Measurements from ENCODE around the gene GRM7. TPM values are rescaled to one million over a fixed set of nuclear protein-coding genes. Genes with fewer than 3 reads are reported as not detected.

The GRM7 gene
- polyA plus RNA-seq, 1 experiment = not detected

- no peaks in the 10 kb centered on the region for H3K27me3 ChIP-seq (ENCODE audit: control insufficient read depth, insufficient read depth, low read length)
- POLR2A ChIA-PET = no interaction called here
- DNase-seq (ENCODE audit: low read depth, low spot score) = no peak
- CTCF ChIA-PET = no interaction called here
- H3K9me3 ChIP-seq (ENCODE audit: control insufficient read depth, insufficient read depth, low read length) = peaks cover 17% of the 10 kb centered on the region; the same call in 1 of the 2 replicates
- H3K27ac ChIP-seq (ENCODE audit: low read depth, low read length) = no peak overlapping the region
- no peak overlapping the region for H3K4me3 ChIP-seq (ENCODE audit: low read depth, low read length)
- no peak for TF ChIP-seq CTCF (IDR thresholded peaks at IDR 0.05; ENCODE audit: low read depth, low read length)
Measured at GRCh38 chr3:7700977-7701376, 840.1 kb downstream of the GRM7 start.

GRCh38 chr3:7707187-7707586, 846.3 kb downstream of the GRM7 start:
- Histone ChIP-seq H3K27ac (ENCODE audit: low read depth, low read length) (no peak overlapping the region), H3K4me3 (ENCODE audit: low read depth, low read length) (no peak overlapping the region), H3K27me3 (ENCODE audit: control insufficient read depth, insufficient read depth, low read length) (no peaks in the 10 kb centered on the region), H3K9me3 (ENCODE audit: control insufficient read depth, insufficient read depth, low read length) (peaks cover 11% of the 10 kb centered on the region)
- ChIA-PET CTCF (no interaction called here), POLR2A (no interaction called here)
- no peak for TF ChIP-seq CTCF (IDR thresholded peaks at IDR 0.05; ENCODE audit: low read depth, low read length)
- no peak for DNase-seq (ENCODE audit: low read depth, low spot score)

GRCh38 chr3:7709376-7710082, 848.6 kb downstream of the GRM7 start:
- ChIA-PET POLR2A (no interaction called here), CTCF (no interaction called here)
- no peak for DNase-seq (ENCODE audit: low read depth, low spot score)
- no peak overlapping the region for H3K4me3 ChIP-seq (ENCODE audit: low read depth, low read length)
- TF ChIP-seq CTCF (IDR thresholded peaks at IDR 0.05; ENCODE audit: low read depth, low read length) = no peak
- no peaks in the 10 kb centered on the region for H3K27me3 ChIP-seq (ENCODE audit: control insufficient read depth, insufficient read depth, low read length)
- H3K27ac ChIP-seq (ENCODE audit: low read depth, low read length) = no peak overlapping the region
- peaks cover 12% of the 10 kb centered on the region for H3K9me3 ChIP-seq (ENCODE audit: control insufficient read depth, insufficient read depth, low read length)

GRCh38 chr3:7710284-7710683, 849.4 kb downstream of the GRM7 start:
- CTCF ChIA-PET = no interaction called here
- DNase-seq (ENCODE audit: low read depth, low spot score) = no peak
- no peak for TF ChIP-seq CTCF (IDR thresholded peaks at IDR 0.05; ENCODE audit: low read depth, low read length)
- H3K4me3 ChIP-seq (ENCODE audit: low read depth, low read length) = no peak overlapping the region
- POLR2A ChIA-PET = no interaction called here
- H3K27me3 ChIP-seq (ENCODE audit: control insufficient read depth, insufficient read depth, low read length) = no peaks in the 10 kb centered on the region
- no peak overlapping the region for H3K27ac ChIP-seq (ENCODE audit: low read depth, low read length)
- H3K9me3 ChIP-seq (ENCODE audit: control insufficient read depth, insufficient read depth, low read length) = peaks cover 10% of the 10 kb centered on the region

- POLR2A ChIA-PET = no interaction called here
- CTCF ChIA-PET = interaction anchor here (0.6 kb wide), 1 partner anchor 9 kb away, joined by 4 read pairs; no protein-coding TSS in a partner anchor
Measured at GRCh38 chr3:7713724-7714123, 852.8 kb downstream of the GRM7 start.

More at GRCh38 chr3:7713724-7714123, 852.8 kb downstream of the GRM7 start:
- H3K4me3 ChIP-seq (ENCODE audit: low read depth, low read length) = no peak overlapping the region
- DNase-seq (ENCODE audit: low read depth, low spot score) = no peak
- H3K9me3 ChIP-seq (ENCODE audit: control insufficient read depth, insufficient read depth, low read length) = peaks cover 5% of the 10 kb centered on the region
- no peak overlapping the region for H3K27ac ChIP-seq (ENCODE audit: low read depth, low read length)
- TF ChIP-seq CTCF (IDR thresholded peaks at IDR 0.05; ENCODE audit: low read depth, low read length) = no peak
- no peaks in the 10 kb centered on the region for H3K27me3 ChIP-seq (ENCODE audit: control insufficient read depth, insufficient read depth, low read length)

Data from AG04450 (cell line).